ENCODE data around the gene MRPS18B. TPM values are rescaled to one million over a fixed set of nuclear protein-coding genes. Genes with fewer than 3 reads are reported as not detected.

The MRPS18B gene
- total and polyA plus RNA-seq, 2 of the 13 experiments (the other 11 are each of a cell fraction or from before 2014, with no cell fraction given) = 125 to 131 TPM

DNA sequence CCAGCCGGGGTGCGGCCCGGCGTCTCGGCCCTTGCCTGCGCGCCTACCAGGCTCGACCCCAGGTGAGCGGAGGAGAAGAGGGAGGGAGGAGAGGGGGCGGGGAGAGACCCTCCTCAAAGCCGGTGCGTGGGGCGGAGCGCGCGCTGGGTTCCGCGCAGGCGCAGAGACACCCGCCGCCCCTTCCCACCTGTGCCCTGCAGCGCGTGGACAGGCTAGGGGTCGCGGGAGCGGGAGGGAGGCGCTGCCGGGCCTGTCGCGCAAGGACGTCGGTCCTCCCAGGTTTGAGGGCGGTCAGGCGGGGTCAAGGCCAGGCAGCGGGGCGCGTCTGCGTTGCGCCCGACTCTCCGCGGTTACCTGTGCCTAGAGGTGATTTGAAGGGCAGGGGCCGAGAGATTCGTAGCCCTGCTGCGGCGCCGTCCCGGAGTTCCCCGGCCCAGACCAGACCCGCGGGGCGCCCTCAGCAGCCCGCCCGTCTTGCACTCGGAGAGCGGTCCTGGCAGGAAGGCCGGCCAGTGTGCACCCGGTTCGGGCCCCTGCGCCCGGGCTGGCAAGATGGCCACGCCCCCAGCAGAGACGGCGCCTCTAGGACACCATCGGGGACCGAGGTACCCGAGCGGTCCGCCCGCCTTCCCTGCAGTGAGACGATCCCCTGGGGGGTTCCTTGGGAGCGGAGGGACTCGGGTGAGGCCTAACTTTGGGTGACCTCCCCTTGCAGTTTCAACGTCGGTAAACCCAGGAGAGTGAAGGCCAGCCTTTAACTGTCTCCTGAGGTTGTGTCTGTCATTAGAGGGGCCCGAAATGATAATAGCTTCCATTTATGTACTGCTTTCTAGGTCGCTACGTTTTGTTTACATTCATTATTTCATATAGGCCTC lies 29.8 kb downstream of the MRPS18B start (continued):
- TF ChIP-seq, protein P1, sequence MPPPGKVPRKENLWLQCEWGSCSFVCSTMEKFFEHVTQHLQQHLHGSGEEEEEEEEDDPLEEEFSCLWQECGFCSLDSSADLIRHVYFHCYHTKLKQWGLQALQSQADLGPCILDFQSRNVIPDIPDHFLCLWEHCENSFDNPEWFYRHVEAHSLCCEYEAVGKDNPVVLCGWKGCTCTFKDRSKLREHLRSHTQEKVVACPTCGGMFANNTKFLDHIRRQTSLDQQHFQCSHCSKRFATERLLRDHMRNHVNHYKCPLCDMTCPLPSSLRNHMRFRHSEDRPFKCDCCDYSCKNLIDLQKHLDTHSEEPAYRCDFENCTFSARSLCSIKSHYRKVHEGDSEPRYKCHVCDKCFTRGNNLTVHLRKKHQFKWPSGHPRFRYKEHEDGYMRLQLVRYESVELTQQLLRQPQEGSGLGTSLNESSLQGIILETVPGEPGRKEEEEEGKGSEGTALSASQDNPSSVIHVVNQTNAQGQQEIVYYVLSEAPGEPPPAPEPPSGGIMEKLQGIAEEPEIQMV (CRISPR knock-in tag; IDR thresholded peaks at IDR 0.05; ENCODE audit: low read depth) = peak; percentile 84
- TF ChIP-seq, protein P2, sequence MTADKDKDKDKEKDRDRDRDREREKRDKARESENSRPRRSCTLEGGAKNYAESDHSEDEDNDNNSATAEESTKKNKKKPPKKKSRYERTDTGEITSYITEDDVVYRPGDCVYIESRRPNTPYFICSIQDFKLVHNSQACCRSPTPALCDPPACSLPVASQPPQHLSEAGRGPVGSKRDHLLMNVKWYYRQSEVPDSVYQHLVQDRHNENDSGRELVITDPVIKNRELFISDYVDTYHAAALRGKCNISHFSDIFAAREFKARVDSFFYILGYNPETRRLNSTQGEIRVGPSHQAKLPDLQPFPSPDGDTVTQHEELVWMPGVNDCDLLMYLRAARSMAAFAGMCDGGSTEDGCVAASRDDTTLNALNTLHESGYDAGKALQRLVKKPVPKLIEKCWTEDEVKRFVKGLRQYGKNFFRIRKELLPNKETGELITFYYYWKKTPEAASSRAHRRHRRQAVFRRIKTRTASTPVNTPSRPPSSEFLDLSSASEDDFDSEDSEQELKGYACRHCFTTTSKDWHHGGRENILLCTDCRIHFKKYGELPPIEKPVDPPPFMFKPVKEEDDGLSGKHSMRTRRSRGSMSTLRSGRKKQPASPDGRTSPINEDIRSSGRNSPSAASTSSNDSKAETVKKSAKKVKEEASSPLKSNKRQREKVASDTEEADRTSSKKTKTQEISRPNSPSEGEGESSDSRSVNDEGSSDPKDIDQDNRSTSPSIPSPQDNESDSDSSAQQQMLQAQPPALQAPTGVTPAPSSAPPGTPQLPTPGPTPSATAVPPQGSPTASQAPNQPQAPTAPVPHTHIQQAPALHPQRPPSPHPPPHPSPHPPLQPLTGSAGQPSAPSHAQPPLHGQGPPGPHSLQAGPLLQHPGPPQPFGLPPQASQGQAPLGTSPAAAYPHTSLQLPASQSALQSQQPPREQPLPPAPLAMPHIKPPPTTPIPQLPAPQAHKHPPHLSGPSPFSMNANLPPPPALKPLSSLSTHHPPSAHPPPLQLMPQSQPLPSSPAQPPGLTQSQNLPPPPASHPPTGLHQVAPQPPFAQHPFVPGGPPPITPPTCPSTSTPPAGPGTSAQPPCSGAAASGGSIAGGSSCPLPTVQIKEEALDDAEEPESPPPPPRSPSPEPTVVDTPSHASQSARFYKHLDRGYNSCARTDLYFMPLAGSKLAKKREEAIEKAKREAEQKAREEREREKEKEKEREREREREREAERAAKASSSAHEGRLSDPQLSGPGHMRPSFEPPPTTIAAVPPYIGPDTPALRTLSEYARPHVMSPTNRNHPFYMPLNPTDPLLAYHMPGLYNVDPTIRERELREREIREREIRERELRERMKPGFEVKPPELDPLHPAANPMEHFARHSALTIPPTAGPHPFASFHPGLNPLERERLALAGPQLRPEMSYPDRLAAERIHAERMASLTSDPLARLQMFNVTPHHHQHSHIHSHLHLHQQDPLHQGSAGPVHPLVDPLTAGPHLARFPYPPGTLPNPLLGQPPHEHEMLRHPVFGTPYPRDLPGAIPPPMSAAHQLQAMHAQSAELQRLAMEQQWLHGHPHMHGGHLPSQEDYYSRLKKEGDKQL (CRISPR knock-in tag; IDR thresholded peaks at IDR 0.05; ENCODE audit: low read depth) = no peak
- no peak for TF ChIP-seq TBL1XR1 (IDR thresholded peaks at IDR 0.05; ENCODE audit: borderline replicate concordance, low read length, partially characterized antibody)
- TF ChIP-seq ZFY (CRISPR knock-in tag; IDR thresholded peaks at IDR 0.05) = peak; percentile 97
- TF ChIP-seq SETDB1 (CRISPR knock-in tag; IDR thresholded peaks at IDR 0.05; ENCODE audit: borderline replicate concordance) = no peak
- TF ChIP-seq ATAD3A (CRISPR knock-in tag; IDR thresholded peaks at IDR 0.05) = no peak
- 0 out of 2 replicates have a peak, but pooled peaks have one; percentile 72 for TF ChIP-seq ZNF850 (CRISPR knock-in tag; conservative IDR thresholded peaks at IDR 0.05)
- peak; percentile 97 for TF ChIP-seq DNMT1 (CRISPR knock-in tag; IDR thresholded peaks at IDR 0.05)
- TF ChIP-seq, protein P3, sequence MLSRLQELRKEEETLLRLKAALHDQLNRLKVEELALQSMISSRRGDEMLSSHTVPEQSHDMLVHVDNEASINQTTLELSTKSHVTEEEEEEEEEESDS (CRISPR knock-in tag; IDR thresholded peaks at IDR 0.05; ENCODE audit: borderline replicate concordance) = no peak
- peak; percentile 63; the same call in 1 of the 2 replicates for TF ChIP-seq TGIF2 (CRISPR knock-in tag; IDR thresholded peaks at IDR 0.05)
- TF ChIP-seq GATAD1 (CRISPR knock-in tag; IDR thresholded peaks at IDR 0.05) = peak; percentile 73
- TF ChIP-seq ZNF225 (CRISPR knock-in tag; IDR thresholded peaks at IDR 0.05) = peak; percentile 89
- TF ChIP-seq, protein P4, sequence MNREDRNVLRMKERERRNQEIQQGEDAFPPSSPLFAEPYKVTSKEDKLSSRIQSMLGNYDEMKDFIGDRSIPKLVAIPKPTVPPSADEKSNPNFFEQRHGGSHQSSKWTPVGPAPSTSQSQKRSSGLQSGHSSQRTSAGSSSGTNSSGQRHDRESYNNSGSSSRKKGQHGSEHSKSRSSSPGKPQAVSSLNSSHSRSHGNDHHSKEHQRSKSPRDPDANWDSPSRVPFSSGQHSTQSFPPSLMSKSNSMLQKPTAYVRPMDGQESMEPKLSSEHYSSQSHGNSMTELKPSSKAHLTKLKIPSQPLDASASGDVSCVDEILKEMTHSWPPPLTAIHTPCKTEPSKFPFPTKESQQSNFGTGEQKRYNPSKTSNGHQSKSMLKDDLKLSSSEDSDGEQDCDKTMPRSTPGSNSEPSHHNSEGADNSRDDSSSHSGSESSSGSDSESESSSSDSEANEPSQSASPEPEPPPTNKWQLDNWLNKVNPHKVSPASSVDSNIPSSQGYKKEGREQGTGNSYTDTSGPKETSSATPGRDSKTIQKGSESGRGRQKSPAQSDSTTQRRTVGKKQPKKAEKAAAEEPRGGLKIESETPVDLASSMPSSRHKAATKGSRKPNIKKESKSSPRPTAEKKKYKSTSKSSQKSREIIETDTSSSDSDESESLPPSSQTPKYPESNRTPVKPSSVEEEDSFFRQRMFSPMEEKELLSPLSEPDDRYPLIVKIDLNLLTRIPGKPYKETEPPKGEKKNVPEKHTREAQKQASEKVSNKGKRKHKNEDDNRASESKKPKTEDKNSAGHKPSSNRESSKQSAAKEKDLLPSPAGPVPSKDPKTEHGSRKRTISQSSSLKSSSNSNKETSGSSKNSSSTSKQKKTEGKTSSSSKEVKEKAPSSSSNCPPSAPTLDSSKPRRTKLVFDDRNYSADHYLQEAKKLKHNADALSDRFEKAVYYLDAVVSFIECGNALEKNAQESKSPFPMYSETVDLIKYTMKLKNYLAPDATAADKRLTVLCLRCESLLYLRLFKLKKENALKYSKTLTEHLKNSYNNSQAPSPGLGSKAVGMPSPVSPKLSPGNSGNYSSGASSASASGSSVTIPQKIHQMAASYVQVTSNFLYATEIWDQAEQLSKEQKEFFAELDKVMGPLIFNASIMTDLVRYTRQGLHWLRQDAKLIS (CRISPR knock-in tag; IDR thresholded peaks at IDR 0.05) = 0 out of 2 replicates have a peak, but pooled peaks have one; percentile 67
- TF ChIP-seq, protein P5, sequence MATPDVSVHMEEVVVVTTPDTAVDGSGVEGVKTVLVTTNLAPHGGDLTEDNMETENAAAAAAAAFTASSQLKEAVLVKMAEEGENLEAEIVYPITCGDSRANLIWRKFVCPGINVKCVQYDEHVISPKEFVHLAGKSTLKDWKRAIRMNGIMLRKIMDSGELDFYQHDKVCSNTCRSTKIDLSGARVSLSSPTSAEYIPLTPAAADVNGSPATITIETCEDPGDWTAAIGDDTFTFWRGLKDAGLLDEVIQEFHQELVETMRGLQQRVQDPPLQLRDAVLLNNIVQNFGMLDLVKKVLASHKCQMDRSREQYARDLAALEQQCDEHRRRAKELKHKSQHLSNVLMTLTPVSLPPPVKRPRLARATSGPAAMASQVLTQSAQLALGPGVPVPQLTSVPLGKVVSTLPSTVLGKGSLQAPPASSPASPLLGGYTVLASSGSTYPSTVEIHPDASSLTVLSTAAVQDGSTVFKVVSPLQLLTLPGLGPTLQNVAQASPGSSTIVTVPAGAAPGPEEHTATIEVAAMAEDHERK (CRISPR knock-in tag; IDR thresholded peaks at IDR 0.05; ENCODE audit: low read depth) = peak; percentile 27; the same call in 1 of the 2 replicates
- TF ChIP-seq MBNL3 (CRISPR knock-in tag; conservative IDR thresholded peaks at IDR 0.05) = no peak
- peak; percentile 59 for TF ChIP-seq RBM22 (optimal IDR thresholded peaks at IDR 0.05; ENCODE audit: low read length)

Measured in HepG2 (cell line).